ENCODE measurements around the gene LYRM7.
A peak's percentile ranks its signal among the peaks of the same experiment; 100 is the strongest.
"Not testable (repeated sequence)": the region's sequence is repeated elsewhere in the genome, so short reads cannot be mapped to it uniquely, and the experiment has no call there.

The LYRM7 gene

GRCh38 chr5:131170540-131171275 is at the start of gene LYRM7:
TSS of gene LYRM7 (plus strand) at chr5:131170944. CDS start at chr5:131171021, 77 bp downstream.
- peak; percentile 99 for DNase-seq (ENCODE audit: low spot score)
- peak; percentile 96 for FAIRE-seq

- DNase-seq (ENCODE audit: low spot score); FAIRE-seq: not testable (repeated sequence)
These were observed 43.5 kb upstream of the LYRM7 start for GRCh38 chr5:131127244-131127643.

DNA sequence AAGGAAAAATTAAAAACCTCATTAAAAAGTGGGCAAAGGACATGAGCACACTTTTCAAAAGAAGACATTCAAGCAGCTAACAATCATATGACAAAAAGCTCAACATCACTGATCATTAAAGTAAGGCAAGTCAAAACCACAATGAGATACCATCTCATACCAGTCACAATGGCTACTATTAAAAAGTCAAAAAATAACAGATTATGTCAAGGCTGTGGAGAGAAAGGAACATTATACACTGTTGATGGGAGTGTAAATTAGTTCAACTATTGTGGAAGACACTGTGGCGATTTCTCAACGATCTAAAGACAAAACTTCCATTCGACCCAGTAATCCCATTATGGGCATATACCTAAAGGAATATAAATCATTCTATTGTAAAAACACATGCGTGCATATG is 41.4 kb upstream of the LYRM7 start:
- no peak for DNase-seq (ENCODE audit: low spot score)
- FAIRE-seq = no peak

DNA sequence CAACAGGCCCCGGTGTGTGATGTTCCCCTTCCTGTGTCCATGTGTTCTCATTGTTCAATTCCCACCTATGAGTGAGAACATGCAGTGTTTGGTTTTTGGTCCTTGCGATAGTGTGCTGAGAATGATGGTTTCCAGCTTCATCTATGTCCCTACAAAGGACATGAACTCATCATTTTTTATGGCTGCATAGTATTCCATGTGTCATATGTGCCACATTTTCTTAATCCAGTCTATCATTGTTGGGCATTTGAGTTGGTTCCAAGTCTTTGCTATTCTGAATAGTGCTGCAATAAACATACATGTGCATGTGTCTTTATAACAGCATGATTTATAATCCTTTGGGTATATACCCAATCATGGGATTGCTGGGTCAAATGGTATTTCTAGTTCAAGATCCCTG is 37.7 kb upstream of the LYRM7 start:
- not testable (repeated sequence) for FAIRE-seq; DNase-seq (ENCODE audit: low spot score)

- not testable (repeated sequence) for FAIRE-seq
These were observed 32.3 kb upstream of the LYRM7 start for GRCh38 chr5:131138406-131138805.

DNA sequence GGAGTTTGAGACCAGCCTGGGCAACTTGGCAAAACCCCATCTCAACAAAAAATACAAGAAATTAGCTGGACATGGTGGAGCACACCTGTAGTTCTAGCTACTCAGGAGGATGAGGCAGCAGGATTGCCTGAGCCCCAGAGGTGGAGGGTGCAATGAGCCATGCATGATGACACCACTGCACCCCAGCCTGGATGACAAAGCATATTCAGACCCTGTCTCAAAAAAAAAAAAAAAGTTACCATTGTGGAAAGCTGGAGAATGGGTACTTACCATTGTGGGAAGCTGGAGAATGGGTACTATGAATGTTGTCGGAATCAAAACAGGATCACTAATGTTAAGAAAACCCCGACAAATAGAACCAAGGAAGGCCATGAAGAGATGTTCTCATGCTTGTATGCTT is 31.4 kb upstream of the LYRM7 start:
- DNase-seq (ENCODE audit: low spot score) = no peak
- no peak for FAIRE-seq

More at GRCh38 chr5:131138406-131138805, 32.3 kb upstream of the LYRM7 start:
- not testable (repeated sequence) for DNase-seq (ENCODE audit: low spot score)

DNA sequence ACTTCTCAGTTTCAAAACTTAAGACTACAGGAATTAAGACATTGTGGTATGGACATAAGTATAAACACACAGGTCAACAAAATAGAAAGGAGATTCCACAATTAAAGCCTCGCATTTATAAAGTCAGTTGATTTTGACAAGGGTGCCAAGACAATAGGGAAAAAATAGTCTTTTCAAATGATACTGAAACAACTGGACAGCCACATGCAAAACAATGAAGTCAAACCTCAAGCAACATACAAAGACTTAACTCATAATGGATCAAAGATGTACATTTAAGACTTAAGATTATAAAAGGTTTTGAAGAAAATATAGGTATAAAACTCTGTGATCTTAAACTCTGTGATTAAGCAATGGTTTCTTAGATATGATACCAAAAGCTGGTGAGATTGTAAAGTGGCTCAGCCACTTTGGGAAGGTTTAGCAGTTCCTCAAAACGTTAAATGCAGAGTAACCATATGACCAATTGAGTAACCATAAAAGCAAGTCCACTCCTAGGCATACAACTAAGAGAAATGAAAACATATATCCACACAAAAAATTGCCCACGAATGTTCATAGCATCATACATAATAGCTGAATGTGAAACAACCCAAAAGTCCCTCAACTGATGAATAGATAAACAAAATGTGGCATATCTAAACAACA is 27.6 kb upstream of the LYRM7 start:
- no peak for DNase-seq (ENCODE audit: low spot score)
- FAIRE-seq = no peak

DNA sequence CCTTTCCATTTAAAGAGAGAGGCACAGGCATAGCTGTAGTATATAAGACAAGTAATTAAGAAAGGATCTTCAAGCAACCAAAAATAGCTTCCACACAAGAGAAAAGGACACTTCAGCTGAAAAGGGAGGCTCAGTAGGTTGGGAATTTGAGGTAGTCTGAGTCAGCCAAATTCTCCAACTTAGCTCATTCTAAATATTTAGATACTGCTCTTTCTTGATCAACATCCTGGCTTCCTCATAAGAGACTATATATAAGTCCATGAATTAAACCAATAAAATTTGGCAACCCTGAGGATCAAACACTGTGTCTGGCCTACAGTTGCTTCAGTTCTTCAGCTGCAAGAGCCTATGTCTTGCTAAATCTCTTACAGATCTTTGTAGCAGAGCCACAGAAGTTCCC is 23.5 kb upstream of the LYRM7 start:
- FAIRE-seq = no peak
- no peak for DNase-seq (ENCODE audit: low spot score)

GRCh38 chr5:131148835-131149234 is 21.9 kb upstream of the LYRM7 start:
- no peak for DNase-seq (ENCODE audit: low spot score)
- no peak for FAIRE-seq

GRCh38 chr5:131150408-131150807 is 20.3 kb upstream of the LYRM7 start:
- DNase-seq (ENCODE audit: low spot score) = no peak
- no peak for FAIRE-seq

DNA sequence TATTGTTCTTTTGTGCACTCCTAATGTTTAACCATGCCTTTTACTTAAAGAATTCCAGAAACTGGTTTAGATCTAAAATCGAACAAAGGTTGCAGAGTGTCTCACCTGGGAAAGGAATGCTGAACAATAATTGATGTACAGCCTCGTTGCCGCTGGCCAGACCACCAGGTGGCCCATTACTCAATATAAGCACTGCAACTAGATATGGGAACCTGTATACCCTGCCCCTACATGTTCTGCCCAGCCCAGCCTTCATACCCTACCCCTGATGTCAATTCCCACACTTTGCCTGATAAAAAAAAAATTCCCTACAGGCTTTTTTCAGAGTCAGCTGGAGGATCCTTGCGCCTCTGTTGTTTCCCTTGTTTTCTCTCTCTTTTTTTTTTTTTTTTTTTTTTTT is 19.5 kb upstream of the LYRM7 start:
- FAIRE-seq (no peak), DNase-seq (ENCODE audit: low spot score) (no peak)

GRCh38 chr5:131156385-131156784 is 14.4 kb upstream of the LYRM7 start:
- DNase-seq (ENCODE audit: low spot score) = no peak
- no peak for FAIRE-seq

GRCh38 chr5:131156957-131157356 is 13.8 kb upstream of the LYRM7 start:
- FAIRE-seq (no peak), DNase-seq (ENCODE audit: low spot score) (no peak)

- no peak for DNase-seq (ENCODE audit: low spot score)
These were observed 10.6 kb upstream of the LYRM7 start for GRCh38 chr5:131160134-131160533.

DNA sequence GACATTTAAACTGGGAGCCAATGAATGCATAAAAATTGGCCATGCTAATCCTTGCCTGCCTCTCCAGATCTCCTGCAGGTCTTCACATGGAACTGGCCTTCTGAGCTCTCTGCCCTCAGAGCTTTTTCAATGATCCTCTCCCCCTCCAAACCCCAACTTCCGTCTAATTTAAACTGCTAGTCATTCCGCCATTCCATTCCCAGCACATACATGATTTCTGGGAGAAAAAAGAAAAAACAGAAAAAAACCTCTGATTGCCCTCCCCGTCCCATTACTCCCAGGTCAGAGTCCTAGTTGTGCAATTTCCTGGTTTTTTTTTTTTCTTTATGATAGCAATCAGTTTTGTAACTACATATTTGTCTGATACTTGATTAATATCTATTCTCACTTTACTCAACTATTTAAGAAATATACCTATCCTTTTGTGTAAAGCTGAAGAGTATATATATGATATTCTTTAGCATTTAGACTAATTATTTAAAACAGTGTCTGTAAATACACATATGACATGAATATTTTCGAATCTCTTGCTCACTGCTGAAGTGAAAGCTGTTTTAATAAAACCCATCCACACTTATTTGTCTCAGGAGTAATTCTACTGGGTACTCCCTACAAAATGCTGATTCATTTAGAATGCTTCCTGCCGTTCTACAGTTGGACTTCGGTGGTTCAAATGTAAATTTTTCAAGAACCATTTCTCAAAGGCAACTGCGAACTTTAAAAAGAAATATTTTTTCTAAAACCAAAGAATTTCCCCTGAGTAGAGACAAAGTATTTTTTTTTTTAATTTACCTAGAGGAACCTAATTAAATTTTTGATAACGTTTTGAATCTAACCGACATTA is 7.2 kb upstream of the LYRM7 start:
- DNase-seq (ENCODE audit: low spot score) = peak; percentile 52

More at GRCh38 chr5:131160134-131160533, 10.6 kb upstream of the LYRM7 start:
- no peak for FAIRE-seq

GRCh38 chr5:131164191-131165118 is 6.3 kb upstream of the LYRM7 start:
- DNase-seq (ENCODE audit: low spot score) (peak; percentile 42), FAIRE-seq (no peak)

More for the DNA sequence above, 7.2 kb upstream of the LYRM7 start:
- FAIRE-seq = peak; percentile 65

GRCh38 chr5:131165119-131165727 is 5.5 kb upstream of the LYRM7 start, which contains the start of gene HINT1:
TSS of gene HINT1 (minus strand) at chr5:131165256. CDS start at chr5:131165205, 51 bp downstream.
- DNase-seq (ENCODE audit: low spot score) (peak; percentile 87), FAIRE-seq (no peak)

DNA sequence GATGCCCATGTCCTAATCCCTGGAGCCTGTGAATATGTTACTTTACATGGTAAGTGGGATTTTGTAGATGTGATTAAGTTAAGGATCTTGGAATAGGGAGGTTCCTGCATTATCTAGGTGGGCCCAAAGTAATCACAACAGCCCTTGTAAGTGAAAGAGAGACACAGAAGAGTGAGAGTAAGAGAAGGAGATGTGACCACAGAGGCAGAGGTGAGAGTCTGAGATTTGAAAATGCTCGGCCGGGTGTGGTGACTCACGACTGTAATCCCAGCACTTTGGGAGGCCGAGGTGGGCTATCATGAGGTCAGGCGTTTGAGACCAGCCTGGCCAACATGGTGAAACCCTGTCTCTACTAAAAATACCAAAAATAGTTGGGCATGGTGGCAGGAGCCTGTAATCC is 3.1 kb upstream of the LYRM7 start:
- FAIRE-seq = no peak
- DNase-seq (ENCODE audit: low spot score) = no peak

GRCh38 chr5:131169810-131170539 is 769 bp upstream of the LYRM7 start:
- no peak for FAIRE-seq
- DNase-seq (ENCODE audit: low spot score) = no peak
